Measurements from ENCODE around the gene SACM1L. TPM values are rescaled to one million over a fixed set of nuclear protein-coding genes. Genes with fewer than 3 reads are reported as not detected.

SACM1L gene
- total and polyA plus RNA-seq, 11 donors, result 12.6 to 35.3 (median 22.3) TPM

DNA sequence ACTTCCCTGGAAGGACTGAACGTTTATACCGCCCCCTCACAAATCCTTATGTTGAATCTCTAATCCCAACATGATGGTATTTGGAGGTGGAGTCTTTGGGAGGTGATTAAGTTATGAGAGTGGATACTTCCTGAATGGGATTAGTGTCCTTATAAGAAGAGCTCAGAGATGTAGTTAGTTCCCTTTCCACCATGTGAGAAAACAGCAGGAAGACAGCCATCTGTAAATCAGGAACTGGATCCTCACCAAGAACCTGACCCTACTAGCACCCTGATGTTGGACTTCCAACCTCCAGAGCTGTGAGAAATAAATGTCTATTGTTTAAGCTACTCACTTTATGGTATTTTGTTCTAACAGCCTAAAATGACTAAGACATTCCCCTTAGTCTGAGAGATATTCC lies 33.3 kb upstream of the SACM1L start:
- ATAC-seq, result no peak
- Histone ChIP-seq H3K4me3 (no peak overlapping the region), H3K9me3 (no peaks in the 10 kb centered on the region), H3K4me1 (peaks cover 0 to 58% (median 41%) of the 10 kb centered on the region in 12 donors), H3K27ac (peak overlapping the region in 1 of 12 donors; percentile 16), H3K36me3 (no peaks in the 10 kb centered on the region), H3K27me3 (no peaks in the 10 kb centered on the region)
- DNase-seq, result no peak
- intact Hi-C loops (cut with DNase I), result loop anchor here in 9 of 10 donors (1.0 to 10.0 kb wide), 7 partner anchors 61 to 621 kb away; partner anchors contain the start of genes LIMD1 (in 2 of the 9) and TMEM158 (in 1 of the 9)
- WGBS, 4 donors, result 58 to 82% (median 64%) methylated on average over 2 of the region's 2 CpGs
- TF ChIP-seq CTCF (IDR thresholded peaks at IDR 0.05) (no peak), POLR2A (IDR thresholded peaks at IDR 0.05) (no peak)

DNA sequence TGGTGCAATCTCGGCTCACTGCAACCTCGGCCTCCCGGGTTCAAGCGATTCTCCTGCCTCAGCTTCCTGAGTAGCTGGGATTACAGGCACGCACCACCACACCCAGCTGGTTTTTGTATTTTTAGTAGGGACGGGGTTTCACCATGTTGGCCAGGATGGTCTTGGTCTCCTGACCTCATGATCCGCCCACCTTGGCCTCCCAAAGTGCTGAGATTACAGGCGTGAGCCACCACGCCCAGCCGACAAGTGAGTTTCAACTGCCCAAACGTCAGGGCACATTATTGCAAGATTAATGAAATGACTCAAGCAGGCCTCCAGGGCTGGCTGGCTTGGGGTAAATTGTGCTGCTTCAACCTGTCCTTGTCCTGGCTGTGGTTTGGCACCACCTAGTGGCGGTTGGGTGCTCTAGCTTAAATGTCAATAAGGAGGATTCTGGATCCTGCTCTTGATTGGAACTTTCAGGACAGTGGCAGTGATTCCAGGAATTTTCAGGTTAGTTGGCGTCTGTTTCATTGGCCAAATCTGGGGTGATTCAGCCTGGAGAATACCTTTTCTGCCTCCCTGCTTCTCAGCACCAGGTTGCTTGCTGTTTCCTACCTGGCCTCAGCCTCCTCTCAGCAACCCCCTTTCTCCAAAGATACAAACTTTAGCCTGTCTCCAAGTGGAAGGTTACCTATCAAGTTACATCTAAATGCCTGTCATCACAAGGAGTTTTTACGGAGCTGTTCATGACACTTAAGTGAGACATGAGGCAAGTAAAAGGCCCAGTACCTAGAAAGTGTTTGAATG lies 32.4 kb upstream of the SACM1L start:
- DNase-seq (peak; percentile 84 to 94 (median 93)), ATAC-seq (peak; percentile 75 to 92 (median 88))
- Histone ChIP-seq H3K36me3 (no peaks in the 10 kb centered on the region), H3K4me1 (peaks cover 0 to 58% (median 41%) of the 10 kb centered on the region in 12 donors), H3K9me3 (no peaks in the 10 kb centered on the region), H3K27ac (peak overlapping the region in 2 of 12 donors; percentile 14 to 16), H3K27me3 (no peaks in the 10 kb centered on the region), H3K4me3 (no peak overlapping the region)
- intact Hi-C loops (cut with DNase I), result loop anchor here (1.0 to 10.0 kb wide), 8 partner anchors 62 to 622 kb away; partner anchors contain the start of genes LIMD1 (in 2 of the 10) and TMEM158 (in 1 of the 10)
- 40 to 53% (median 50%) methylated on average over 9 to 14 of the region's 14 CpGs for WGBS, 4 donors
- TF ChIP-seq POLR2A (IDR thresholded peaks at IDR 0.05) (no peak), CTCF (IDR thresholded peaks at IDR 0.05) (peak; percentile 89 to 97 (median 93))

- intact Hi-C loops (cut with DNase I), result loop anchor here (1.0 to 10.0 kb wide), 8 partner anchors 63 to 623 kb away; partner anchors contain the start of genes LIMD1 (in 2 of the 10) and TMEM158 (in 1 of the 10)
- ATAC-seq (no peak), DNase-seq (no peak)
- H3K27me3 ChIP-seq, result no peaks in the 10 kb centered on the region
- no peak overlapping the region for H3K27ac ChIP-seq
- H3K4me3 ChIP-seq, result no peak overlapping the region
- H3K4me1 ChIP-seq, result peaks cover 0 to 51% (median 33%) of the 10 kb centered on the region in 12 donors
- no peak for TF ChIP-seq CTCF (IDR thresholded peaks at IDR 0.05)
- TF ChIP-seq POLR2A (IDR thresholded peaks at IDR 0.05), result no peak
- no peaks in the 10 kb centered on the region for H3K36me3 ChIP-seq
- 76 to 86% (median 83%) methylated on average over 4 of the region's 4 CpGs for WGBS, 4 donors
- H3K9me3 ChIP-seq, result no peaks in the 10 kb centered on the region
Measured at GRCh38 chr3:45657853-45658252, 31.3 kb upstream of the SACM1L start.

Measured in heart left ventricle (tissue), 16 donors.